Measurements from ENCODE around the gene HEATR3. TPM values are rescaled to one million over a fixed set of nuclear protein-coding genes. Genes with fewer than 3 reads are reported as not detected.

HEATR3 gene
- total and polyA plus RNA-seq, 2 of the 13 experiments (the other 11 are each of a cell fraction or from before 2014, with no cell fraction given), result 22.4 to 52.4 TPM

GRCh38 chr16:50035468-50035992 lies 30.2 kb upstream of the HEATR3 start (continued):
- TF ChIP-seq CREB3 (CRISPR knock-in tag; IDR thresholded peaks at IDR 0.05) (0 out of 2 replicates have a peak, but pooled peaks have one; percentile 33), AHDC1 (CRISPR knock-in tag; IDR thresholded peaks at IDR 0.05; ENCODE audit: borderline replicate concordance) (peak; percentile 94), HMG20A (CRISPR knock-in tag; IDR thresholded peaks at IDR 0.05; ENCODE audit: borderline replicate concordance) (peak; percentile 93), MIXL1 (CRISPR knock-in tag; IDR thresholded peaks at IDR 0.05) (peak; percentile 85), ETV5 (CRISPR knock-in tag; IDR thresholded peaks at IDR 0.05; ENCODE audit: borderline replicate concordance) (peak; percentile 42; the same call in 1 of the 2 replicates), ZNF749 (CRISPR knock-in tag; IDR thresholded peaks at IDR 0.05; ENCODE audit: borderline replicate concordance) (no peak), U2AF1 (optimal IDR thresholded peaks at IDR 0.05; ENCODE audit: low read depth, low read length) (no peak), ZNF282 (IDR thresholded peaks at IDR 0.05; ENCODE audit: partially characterized antibody) (no peak), PCBP2 (optimal IDR thresholded peaks at IDR 0.05; ENCODE audit: low read depth, low read length, poor library complexity, severe bottlenecking) (no peak), NR2F1 (CRISPR knock-in tag; IDR thresholded peaks at IDR 0.05) (peak; percentile 53 to 90; a peak in 3 of 4 replicates), IKZF5 (CRISPR knock-in tag; IDR thresholded peaks at IDR 0.05) (no peak; the same call in 1 of the 2 replicates), PTBP1 (IDR thresholded peaks at IDR 0.05; ENCODE audit: low read depth, low read length, poor library complexity, severe bottlenecking) (no peak), DZIP1 (CRISPR knock-in tag; IDR thresholded peaks at IDR 0.05) (no peak), ATRX (CRISPR knock-in tag; IDR thresholded peaks at IDR 0.05; ENCODE audit: borderline replicate concordance) (no peak), MYPOP (CRISPR knock-in tag; IDR thresholded peaks at IDR 0.05) (no peak), MED1 (CRISPR knock-in tag; IDR thresholded peaks at IDR 0.05) (peak; percentile 77), NRL (CRISPR knock-in tag; IDR thresholded peaks at IDR 0.05; ENCODE audit: borderline replicate concordance) (no peak), ZEB1 (IDR thresholded peaks at IDR 0.05; ENCODE audit: insufficient replicate concordance, low read depth) (peak; percentile 62)

Data from HepG2 (cell line).